ENCODE results near the gene NLK. TPM values are rescaled to one million over a fixed set of nuclear protein-coding genes. Genes with fewer than 3 reads are reported as not detected.

NLK gene
- total RNA-seq, 1 experiment from 2014 or later = 14.3 TPM

DNA sequence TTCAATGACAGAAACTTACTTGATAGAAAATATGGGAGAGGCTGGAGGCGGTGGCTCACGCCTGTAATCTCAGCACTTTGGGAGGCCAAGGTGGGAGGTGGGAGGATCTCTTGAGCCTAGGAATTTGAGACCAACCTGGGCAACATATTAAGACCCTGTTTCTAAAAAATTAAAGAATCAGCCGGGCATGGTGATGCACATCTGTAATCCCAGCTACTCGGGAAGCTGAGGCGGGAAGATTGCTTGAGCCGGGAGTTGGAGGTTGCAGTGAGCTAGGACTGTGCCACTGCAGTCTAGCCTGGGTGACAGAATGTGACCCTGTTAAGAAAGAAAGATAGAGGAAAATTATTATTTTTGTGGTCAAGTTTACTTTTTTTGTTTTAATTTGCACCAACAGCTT, 2.1 kb upstream of the NLK start:
- DNase-seq (ENCODE audit: low read depth) = no peak

DNA sequence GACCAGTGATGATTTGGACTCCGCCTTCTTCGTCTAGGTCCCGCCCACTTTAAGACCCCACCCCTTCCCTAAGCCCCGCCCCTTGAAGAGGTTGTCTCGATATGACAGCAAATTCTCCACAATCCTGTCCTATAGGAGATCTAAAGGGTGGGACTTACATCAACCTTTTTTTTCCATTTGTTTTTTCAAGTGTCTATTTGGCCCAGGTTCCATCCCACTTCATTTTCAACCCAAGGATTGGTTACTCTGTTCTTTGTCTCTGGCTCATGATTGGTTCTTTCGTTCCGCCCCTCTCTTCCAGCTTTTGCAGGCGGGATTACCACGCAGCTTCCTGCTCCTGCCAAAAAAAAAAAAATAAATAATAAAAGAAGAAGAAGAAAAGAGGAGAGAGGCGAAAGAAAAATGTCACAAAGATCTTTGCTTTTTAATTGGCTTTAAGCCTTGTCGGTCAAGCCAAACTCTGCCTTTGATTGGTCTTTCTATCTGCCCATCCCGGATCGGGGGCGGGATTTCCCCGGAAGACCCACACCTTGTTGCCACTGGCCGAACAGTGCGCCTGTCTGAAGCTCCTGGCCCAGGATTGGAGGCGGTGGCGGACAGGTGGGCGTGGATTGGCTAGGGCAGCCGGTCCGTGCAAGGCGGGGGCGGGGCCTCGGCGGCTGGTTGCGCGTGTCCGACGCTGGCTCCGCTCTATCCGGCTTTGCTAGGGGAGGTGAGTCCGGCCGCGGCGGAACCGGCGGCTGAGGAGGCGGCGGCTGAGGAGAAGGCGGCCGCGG, 1.2 kb upstream of the NLK start:
- peak; percentile 99 for DNase-seq (ENCODE audit: low read depth)

DNA sequence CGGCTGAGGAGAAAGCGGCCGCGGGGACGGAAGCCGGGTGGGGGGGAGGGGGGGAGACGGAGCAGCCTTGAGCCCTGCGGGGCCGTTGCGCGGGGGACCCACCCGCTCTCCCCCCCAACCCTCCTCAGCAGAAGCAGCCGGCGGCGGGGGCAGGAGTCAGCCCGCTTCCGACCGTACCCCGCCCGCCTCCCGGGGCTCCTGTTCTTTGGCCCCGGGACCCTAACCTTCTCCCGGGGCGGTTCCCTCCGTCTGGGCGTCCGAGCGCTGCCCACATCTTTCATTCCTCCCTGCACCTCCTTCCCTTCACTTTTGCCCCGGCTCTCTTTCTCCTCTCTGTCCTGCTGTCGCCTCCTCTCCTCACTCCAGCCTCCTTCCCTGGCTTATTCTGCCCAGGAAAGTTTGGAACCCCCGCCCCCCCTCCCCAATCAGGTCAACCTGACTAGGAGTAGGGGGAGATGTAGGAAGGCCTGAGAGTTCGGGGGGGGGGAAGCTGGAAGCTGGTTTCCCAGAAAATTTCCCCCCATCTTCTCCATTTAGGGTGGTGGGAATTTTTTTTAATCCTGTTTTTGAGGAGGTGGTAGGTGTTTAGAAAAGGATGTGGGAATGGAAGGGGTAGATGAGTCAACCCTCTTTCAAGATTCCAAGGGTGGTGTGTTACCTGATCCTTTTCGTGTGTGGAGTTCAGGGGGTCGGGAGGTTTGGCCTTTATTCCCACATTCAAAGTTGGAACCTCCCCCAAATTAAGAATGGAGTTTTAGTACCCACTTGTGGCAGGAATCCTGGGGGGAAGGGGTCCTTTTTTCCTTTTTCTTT, 427 bp upstream of the NLK start:
- no peak for DNase-seq (ENCODE audit: low read depth)

DNA sequence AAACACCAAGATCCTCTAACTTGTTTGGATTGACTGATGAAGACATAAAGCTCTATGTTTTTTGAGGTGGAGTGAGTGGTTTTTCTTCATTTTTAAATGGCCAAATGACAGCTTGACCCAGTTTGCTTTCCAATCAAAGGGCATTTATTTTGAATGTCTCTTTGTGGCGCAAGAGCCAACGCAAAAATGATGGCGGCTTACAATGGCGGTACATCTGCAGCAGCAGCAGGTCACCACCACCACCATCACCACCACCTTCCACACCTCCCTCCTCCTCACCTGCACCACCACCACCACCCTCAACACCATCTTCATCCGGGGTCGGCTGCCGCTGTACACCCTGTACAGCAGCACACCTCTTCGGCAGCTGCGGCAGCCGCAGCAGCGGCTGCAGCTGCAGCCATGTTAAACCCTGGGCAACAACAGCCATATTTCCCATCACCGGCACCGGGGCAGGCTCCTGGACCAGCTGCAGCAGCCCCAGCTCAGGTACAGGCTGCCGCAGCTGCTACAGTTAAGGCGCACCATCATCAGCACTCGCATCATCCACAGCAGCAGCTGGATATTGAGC, 329 bp downstream of the NLK start:
- DNase-seq (ENCODE audit: low read depth) = no peak

DNA sequence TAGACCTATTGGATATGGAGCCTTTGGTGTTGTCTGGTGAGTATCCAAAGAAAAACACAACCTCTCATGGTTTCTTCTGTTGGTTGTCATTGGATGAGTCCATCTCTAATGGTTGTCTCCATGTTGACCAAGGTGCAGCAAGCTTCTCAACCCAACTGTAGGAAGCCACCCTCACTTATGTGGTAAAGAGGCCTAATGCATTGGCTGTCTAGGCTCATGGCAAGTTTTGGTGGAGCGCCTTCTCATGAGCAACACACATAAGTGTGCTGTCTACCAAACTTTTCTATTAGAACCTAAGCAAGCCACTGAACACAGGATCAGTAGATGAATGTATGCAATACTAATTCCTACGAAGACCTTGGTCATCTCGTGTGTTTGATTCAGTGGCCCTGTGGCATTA, 819 bp downstream of the NLK start:
- DNase-seq (ENCODE audit: low read depth) = no peak

DNA sequence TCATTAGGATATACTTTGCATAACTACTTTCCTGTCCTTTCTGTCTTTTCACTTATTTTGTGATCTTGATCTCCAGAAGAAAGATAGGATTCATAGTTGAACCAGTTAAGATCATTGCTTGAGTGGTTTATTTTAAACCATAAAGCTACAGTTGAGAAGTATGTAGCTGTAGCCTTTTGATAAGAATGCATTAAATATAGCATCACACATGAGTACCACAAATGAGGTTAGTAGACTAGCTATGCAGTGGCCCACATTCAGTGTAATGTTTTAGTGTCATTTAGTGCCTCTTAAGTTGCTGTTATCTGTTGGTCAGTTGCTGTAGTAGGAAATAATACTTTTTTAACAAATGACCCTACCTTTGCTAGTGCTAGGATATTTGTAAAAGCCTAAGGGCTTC, 1.3 kb downstream of the NLK start:
- no peak for DNase-seq (ENCODE audit: low read depth)

DNA sequence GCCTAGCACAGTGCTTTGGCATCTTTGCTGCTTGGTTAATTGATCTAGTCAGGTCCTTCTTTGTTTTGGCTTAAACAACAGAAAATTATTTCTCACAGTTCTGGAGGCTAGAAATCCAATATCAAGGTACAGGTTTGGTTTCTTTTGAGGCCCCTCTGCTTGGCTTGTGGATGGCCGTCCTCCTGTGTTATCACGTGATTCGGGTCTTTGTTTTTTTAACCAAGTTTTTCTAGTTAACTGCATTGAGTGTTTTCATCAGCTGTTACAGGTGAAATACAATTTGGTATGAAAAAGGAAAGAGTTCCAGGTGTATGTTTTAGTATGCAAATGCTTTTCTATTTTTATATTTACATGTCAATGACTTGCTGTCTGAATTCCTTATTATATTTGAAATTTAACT, 2.8 kb downstream of the NLK start:
- no peak for DNase-seq (ENCODE audit: low read depth)

DNA sequence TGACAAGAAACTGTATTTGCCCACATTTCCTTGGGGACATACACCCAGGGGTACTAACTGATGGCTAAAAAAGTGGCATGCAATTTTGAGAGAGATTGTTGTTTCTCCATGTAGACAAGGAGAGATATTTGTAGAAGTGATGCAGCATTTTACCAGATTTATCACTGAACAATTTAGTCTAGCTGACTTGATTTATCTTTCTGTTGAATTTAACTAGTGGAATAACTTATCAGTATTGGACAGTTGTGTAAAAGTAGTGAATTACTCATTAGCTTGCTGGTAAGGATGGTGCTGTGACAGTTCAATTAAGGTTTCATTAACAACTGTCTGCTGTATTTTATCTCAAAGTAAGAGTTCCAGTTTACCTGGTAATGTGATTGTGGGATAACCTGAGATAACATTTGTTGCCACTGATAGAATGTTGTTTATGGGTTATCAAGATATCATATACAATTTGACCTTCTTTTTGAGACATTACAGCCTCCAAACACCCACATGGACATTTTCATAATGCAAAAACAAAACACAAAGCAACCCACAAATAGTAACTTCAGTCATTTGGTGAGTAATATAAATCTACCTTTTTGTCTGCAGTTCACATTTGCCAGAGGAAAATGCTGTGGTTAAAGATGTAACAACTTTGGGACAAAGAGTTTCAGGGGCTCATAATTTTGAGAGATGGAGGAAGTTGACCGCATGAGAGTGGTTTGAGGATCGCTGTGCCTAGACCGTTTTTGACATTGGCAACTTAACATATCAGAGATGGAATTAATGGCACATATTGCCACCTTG, 3.8 kb downstream of the NLK start:
- DNase-seq (ENCODE audit: low read depth) = no peak

DNA sequence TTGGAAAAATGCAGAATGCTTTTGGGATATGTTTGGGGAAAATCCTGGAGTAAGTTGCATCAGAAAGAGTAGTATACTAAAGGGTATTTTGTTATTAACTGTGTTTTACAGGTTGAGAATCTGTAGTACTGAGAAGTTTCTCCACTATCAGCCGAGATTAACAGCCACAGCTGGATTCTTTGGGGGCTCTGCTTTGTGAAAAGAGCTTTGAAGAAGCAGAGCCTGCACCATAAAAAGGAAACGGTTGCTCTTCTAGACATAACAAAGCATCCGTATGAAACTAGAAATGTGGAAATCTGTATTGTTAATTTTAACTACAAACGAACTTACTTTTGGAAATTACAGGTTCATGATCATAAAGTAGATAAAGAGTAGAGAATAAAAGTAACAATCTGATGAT, 5.3 kb downstream of the NLK start:
- no peak for DNase-seq (ENCODE audit: low read depth)

DNA sequence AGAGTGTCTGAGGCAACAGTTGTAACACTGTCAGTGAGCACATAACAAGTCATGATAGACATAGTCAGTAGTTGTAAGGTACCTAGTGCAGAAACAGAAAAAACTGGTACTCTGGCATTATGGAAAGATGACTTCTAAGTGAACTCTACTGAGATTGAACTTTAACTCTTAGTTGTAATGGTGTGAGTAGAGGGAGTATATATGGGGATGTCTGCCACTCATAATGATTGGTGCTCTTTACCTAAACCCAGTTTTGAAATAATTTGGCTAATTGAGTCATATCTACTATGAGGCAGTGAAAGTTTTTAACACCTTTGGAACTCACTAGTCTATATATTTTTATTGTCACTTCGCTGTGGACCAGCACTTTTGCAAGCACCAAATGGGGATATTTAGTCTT, 6.6 kb downstream of the NLK start:
- DNase-seq (ENCODE audit: low read depth) = no peak

DNA sequence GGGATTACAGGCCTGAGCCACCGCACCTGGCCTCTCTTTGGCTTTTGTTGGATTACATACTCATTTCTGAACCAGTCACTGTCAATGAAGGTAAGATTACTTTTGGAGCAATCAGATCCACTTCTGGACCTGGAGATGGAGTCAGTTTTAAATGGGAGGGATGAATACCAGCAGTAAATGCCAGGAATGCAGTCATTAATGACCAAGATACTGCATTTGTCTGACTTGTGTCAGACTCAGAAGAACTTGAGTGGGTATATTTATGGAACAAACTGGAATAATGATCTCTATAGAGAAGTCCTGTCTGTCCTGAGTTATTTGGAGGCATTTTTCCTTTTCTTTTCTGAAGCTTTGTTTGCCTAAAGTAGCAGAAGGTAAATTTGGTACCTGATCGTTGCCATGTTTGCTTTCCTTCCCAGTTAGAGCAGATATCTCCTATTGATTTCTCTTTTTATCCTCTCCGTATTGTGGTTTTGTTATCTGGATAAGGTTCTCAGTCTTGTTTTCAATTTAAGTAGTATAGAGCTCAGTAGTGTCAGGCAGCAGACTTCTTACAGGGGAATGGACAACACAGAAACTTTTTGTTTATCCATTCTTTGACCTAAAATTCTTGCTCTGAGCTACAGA, 10.7 kb downstream of the NLK start:
- no peak for DNase-seq (ENCODE audit: low read depth)

DNA sequence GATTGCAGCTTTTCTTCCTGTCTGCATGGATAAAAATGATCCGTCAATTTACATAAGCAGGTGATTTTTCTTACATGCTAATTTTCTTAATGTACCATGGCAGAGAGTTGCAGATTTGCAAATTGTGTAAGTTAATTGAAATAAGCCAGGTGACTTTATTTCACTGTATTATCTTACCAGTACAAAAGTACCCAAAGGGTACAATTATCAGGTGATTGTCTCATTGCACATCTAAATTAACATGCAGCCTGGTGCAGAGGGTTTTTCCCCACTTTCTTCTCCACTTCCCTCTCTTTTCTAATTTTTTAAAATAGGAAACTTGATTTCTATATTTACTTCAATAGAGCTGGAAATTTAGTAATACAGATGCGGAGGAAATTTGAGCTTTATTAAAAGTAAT, 11.2 kb downstream of the NLK start:
- no peak for DNase-seq (ENCODE audit: low read depth)

DNA sequence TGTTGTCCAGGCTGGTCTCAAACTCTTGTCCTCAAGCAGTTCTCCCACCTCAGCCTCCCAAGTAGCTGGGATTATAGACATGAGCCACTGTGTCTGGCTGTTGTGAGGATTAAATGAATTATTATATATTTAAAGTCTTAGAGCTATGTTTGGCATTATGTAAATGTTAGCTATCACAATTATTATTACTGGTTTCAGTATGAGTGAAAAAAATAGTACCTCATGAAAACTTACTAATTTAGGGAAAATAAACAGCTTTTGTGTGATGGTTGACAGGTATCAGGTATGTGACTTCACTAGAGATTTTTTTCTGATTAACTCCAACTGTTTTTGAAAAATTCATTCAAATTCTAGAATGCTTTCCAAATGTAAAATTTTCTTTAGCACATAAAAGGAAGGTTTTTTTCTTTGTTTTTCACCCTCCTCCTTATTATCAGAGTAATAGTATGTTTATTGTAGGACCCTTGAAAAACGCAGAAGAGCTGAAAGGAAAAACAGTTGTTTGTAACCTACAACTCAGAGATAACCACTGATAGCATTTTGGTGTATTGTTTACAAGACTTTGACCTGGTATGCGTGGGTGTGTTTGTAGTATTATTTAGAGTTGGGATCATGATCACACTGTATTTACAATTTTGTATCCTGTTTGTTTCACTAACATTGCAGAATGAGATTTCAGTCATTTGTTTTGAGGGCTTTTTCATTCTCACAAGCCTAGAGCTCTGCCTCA, 13.2 kb downstream of the NLK start:
- no peak for DNase-seq (ENCODE audit: low read depth)

DNA sequence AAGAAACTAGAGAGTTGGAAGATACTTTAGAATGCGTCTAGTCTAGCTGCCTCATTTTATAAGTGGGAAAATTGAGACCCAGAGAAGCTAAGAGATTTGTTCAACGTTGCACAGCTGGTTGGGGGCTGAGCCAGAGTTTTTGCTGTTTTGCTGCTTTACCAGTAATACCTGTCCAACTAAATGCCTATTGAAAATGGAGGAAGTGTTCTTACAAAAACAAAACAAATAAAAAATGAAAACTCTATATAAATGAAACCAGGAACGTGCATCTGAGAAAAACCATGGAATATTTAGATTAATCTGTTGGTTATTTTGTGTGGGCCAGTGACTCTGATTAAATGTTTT, 13.8 kb downstream of the NLK start:
- no peak for DNase-seq (ENCODE audit: low read depth)

DNA sequence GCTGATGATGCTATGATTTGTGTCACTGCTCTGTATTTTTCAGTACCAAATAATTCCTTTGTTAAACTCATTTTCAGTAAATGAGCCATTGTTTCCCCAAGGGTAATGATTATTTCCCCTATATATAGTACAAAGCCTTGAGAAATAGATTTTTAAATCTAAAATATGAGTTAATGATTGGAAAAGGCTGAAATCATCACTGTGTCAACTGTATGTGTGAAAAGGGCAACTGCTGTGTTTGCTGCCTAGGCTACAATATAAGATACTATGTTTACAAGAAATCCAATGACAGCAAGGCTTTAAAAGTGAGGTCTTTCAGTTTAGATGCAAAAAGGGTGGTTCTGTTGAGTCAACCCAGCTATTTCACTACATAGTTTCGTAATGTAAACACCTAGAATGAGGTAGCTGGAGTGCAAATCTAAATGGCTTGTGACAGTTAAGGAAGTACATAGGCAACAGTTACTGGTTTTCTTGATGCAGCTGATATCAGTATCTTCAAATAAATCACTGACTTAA, 15.3 kb downstream of the NLK start:
- no peak for DNase-seq (ENCODE audit: low read depth)

DNA sequence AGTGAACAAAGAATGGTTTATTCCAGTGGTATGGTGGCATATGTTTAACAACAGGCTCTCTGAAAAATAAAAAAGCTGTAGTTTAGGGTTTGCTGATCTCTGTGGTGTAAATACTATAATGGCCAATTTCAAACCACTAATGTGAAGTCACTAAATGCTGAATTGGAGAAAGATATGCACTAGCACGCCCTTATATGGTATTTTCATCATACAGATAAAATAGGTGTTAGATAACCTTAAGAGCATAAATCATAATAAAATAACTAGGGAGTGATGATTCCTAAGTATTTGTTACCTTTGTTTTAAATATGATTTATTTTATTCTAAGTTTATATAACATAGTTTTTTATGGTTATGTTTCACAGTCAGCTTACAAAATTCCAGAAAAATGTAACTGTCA, 17.2 kb downstream of the NLK start:
- no peak for DNase-seq (ENCODE audit: low read depth)

DNA sequence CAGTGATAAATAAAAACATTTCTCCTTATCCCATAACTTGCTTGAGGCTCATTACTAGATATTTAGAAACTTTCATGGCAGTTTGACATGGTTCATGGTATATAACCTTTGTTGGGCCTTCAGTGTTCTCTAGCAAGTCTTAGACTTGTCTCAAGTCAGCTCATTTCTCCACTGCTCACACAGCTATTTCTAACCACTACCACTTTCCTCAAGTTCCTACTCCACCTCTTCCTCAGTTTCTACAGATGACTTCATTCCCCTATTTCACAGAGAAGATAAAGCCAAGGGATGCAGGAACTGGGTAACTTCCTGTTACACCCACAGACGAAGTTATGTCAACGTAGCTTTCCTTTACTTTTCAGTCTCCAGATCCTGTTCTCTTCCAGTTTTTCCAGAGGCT, 23.2 kb downstream of the NLK start:
- no peak for DNase-seq (ENCODE audit: low read depth)

DNA sequence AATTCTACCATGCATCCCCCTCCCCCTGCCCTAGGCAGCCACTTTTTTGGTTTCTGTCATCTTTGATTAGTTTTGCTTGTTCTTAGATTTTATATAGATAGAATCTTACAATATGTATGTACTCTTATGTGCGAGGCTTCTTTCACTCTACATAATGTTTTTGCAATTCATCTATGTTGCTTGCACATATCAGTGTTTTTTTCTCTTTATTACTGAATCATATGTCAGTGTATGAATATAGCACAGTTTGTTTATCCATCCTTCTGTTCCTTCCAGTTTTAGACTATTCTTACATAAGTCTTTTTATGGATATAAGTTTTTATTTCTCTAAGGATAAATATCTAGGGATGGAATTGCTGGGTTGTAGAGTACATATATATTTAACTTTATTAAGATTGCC, 26.6 kb downstream of the NLK start:
- no peak for DNase-seq (ENCODE audit: low read depth)

DNA sequence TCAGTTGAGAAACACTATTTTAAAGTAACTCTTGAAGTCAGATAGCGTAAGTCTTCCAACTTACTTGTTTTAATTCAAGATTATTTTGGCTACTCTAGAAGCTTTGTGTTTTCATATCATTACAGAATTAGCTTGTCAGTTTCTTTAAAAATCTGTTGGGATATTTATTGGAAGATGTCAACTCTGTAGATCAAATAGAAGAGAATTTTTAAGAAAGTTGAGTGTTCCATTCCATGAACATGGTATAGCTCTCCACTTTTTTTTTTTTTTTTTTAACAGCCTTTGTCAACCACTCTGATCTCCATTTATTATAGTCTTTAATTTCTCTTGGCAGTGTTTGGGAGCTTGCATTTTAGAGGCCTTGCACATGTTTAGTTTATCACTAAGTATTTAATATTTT, 28.7 kb downstream of the NLK start:
- DNase-seq (ENCODE audit: low read depth) = no peak

DNA sequence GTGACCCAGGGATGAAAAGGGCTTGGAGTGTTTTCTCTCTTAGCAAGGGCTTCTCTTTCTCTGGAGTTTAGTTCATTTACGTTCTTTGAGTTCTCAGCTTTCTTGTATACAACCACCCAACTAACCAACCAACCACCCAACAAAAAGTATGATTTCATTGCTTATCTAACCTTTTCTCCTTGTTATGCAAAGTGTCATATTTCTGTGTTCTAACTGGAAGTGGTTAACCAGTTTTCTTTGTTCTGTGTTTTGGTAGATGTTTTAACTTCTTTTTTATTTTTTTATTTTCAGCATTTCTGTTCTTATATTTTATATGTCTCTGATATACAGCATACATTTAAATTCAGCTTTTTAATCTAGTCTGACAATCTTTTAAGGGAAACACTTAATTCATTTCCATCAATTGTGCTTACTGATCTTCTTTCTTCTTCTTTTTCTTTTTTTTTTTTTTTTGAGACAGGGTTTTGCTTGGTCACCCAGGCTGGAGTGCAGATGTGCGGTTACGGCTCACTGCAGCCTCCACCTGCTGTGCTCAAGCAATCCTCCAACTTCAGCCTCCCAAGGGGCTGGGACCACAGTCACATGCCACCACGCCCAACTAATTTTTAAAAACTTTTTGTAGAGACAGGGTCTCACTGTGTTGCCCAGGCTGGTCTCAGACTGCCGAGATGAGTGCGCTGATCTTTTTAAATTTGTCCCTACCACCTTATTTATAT, 29.6 kb downstream of the NLK start:
- DNase-seq (ENCODE audit: low read depth) = no peak
